ENCODE data around the gene ITPR1.

ITPR1 gene

GRCh38 chr3:4509983-4510755 lies 17.0 kb downstream of the ITPR1 start:
- no peak for DNase-seq (ENCODE audit: low read depth)

- DNase-seq (ENCODE audit: low read depth) = no peak
Observed at GRCh38 chr3:4511491-4512262, 18.5 kb downstream of the ITPR1 start.

GRCh38 chr3:4512895-4513616 lies 19.9 kb downstream of the ITPR1 start:
- DNase-seq (ENCODE audit: low read depth) = no peak

GRCh38 chr3:4514321-4514720 lies 21.2 kb downstream of the ITPR1 start:
- DNase-seq (ENCODE audit: low read depth) = no peak

- no peak for DNase-seq (ENCODE audit: low read depth)
Observed at GRCh38 chr3:4514916-4515315, 21.8 kb downstream of the ITPR1 start.

- no peak for DNase-seq (ENCODE audit: low read depth)
Observed at GRCh38 chr3:4515916-4516579, 22.9 kb downstream of the ITPR1 start.

GRCh38 chr3:4517093-4517492 lies 23.9 kb downstream of the ITPR1 start:
- DNase-seq (ENCODE audit: low read depth) = no peak

- no peak for DNase-seq (ENCODE audit: low read depth)
Observed at GRCh38 chr3:4517643-4518311, 24.6 kb downstream of the ITPR1 start.

GRCh38 chr3:4520033-4520816 lies 27.1 kb downstream of the ITPR1 start:
- no peak for DNase-seq (ENCODE audit: low read depth)

- no peak for DNase-seq (ENCODE audit: low read depth)
Observed at GRCh38 chr3:4522947-4523346, 29.8 kb downstream of the ITPR1 start.

- no peak for DNase-seq (ENCODE audit: low read depth)
Observed at GRCh38 chr3:4523710-4524698, 30.9 kb downstream of the ITPR1 start.

- DNase-seq (ENCODE audit: low read depth) = no peak
Observed at GRCh38 chr3:4525560-4526223, 32.5 kb downstream of the ITPR1 start.

GRCh38 chr3:4528320-4528719 lies 35.2 kb downstream of the ITPR1 start:
- no peak for DNase-seq (ENCODE audit: low read depth)

- no peak for DNase-seq (ENCODE audit: low read depth)
Observed at GRCh38 chr3:4528819-4529600, 35.9 kb downstream of the ITPR1 start.

- DNase-seq (ENCODE audit: low read depth) = no peak
Observed at GRCh38 chr3:4529876-4530588, 36.9 kb downstream of the ITPR1 start.

- DNase-seq (ENCODE audit: low read depth) = no peak
Observed at GRCh38 chr3:4531478-4532025, 38.4 kb downstream of the ITPR1 start.

GRCh38 chr3:4532535-4533112 lies 39.5 kb downstream of the ITPR1 start:
- no peak for DNase-seq (ENCODE audit: low read depth)
